CD14-positive monocyte (primary cell): ENCODE measurements around the gene ADGRL4. TPM values are rescaled to one million over a fixed set of nuclear protein-coding genes. Genes with fewer than 3 reads are reported as not detected.
"Not testable (repeated sequence)": the region's sequence is repeated elsewhere in the genome, so short reads cannot be mapped to it uniquely, and the experiment has no call there.

Experiments used
- DNase-seq, 3 donors: peaks; one replicate each; pipeline ENCODE4 v3.0.0-alpha.2; 2011 to 2022
- H2AFZ ChIP-seq: 2 replicates; pipeline ENCODE4 v1.6.0; 2012; ENCODE audit warnings: mild to moderate bottlenecking, low read depth, low read length, inconsistent platforms; ENCODE audit not compliant: insufficient read depth, poor library complexity, severe bottlenecking
- H3K27ac ChIP-seq, 2 donors: 1 replicate in 1 of 2; 2 replicates in 1 of 2; pipeline ENCODE4 v1.5.1; 2012 to 2013; ENCODE audit warnings: low read length in 2 of 2, control low read depth in 1 of 2, inconsistent platforms in 1 of 2, low read depth in 1 of 2, mild to moderate bottlenecking in 1 of 2
- H3K27me3 ChIP-seq, 2 donors: one replicate each; pipeline versions ENCODE4 v1.6.0 to v1.6.1; 2011 to 2013; ENCODE audit warnings: low read length in 2 of 2; ENCODE audit not compliant: control insufficient read depth in 2 of 2, insufficient read depth in 2 of 2
- H3K36me3 ChIP-seq, 2 donors: replicated peaks in 1 of 2; 1 replicate in 1 of 2; 2 replicates in 1 of 2; pipeline versions ENCODE4 v1.5.1 to v1.6.1; 2012 to 2013; ENCODE audit warnings: low read length in 2 of 2, control low read depth in 1 of 2, inconsistent platforms in 1 of 2, mild to moderate bottlenecking in 1 of 2; ENCODE audit not compliant: insufficient read depth in 2 of 2, control insufficient read depth in 1 of 2
- H3K4me1 ChIP-seq, 2 donors: 1 replicate in 1 of 2; 2 replicates in 1 of 2; pipeline versions ENCODE4 v1.5.1 to v1.6.1; 2012 to 2013; ENCODE audit warnings: low read length in 2 of 2, control low read depth in 1 of 2, inconsistent platforms in 1 of 2, mild to moderate bottlenecking in 1 of 2, moderate library complexity in 1 of 2; ENCODE audit not compliant: insufficient read depth in 2 of 2, control insufficient read depth in 1 of 2
- H3K4me2 ChIP-seq: replicated peaks from 2 replicates; pipeline ENCODE3; 2012; ENCODE audit warnings: low read length, moderate library complexity, mild to moderate bottlenecking; ENCODE audit not compliant: poor library complexity, severe bottlenecking; ENCODE audit errors: extremely low read depth
- H3K4me3 ChIP-seq, 3 experiments: fragments of 200-600 bp in 1 of 3; sonication (generic) in 1 of 3; replicated peaks in 1 of 3; 1 replicate in 2 of 3; 2 replicates in 1 of 3; pipeline ENCODE4 v1.5.1; 2011 to 2013; ENCODE audit warnings: low read length in 3 of 3, mild to moderate bottlenecking in 3 of 3, control low read depth in 2 of 3, low read depth in 2 of 3, inconsistent platforms in 1 of 3, moderate library complexity in 1 of 3
- H3K79me2 ChIP-seq: 2 replicates; pipeline ENCODE4 v1.6.0; 2012; ENCODE audit warnings: mild to moderate bottlenecking, control low read depth, inconsistent platforms, low read length, moderate library complexity; ENCODE audit not compliant: insufficient read depth
- H3K9ac ChIP-seq: 2 replicates; pipeline ENCODE4 v1.6.0; 2017; ENCODE audit warnings: low read length, mild to moderate bottlenecking; ENCODE audit not compliant: insufficient read depth, poor library complexity, severe bottlenecking
- H3K9me3 ChIP-seq, 2 donors: replicated peaks in 1 of 2; 1 replicate in 1 of 2; 2 replicates in 1 of 2; pipeline versions ENCODE4 v1.5.1 to v1.6.1; 2012 to 2013; ENCODE audit warnings: low read length in 2 of 2, control low read depth in 1 of 2; ENCODE audit not compliant: control insufficient read depth in 1 of 2, insufficient read depth in 1 of 2
- H4K20me1 ChIP-seq: 2 replicates; pipeline ENCODE4 v1.6.0; 2012; ENCODE audit warnings: mild to moderate bottlenecking, low read length, control low read depth, moderate library complexity; ENCODE audit not compliant: insufficient read depth
- H3K27ac Mint-ChIP-seq, 7 donors: one replicate each; pipeline ENCODE4 v1.8.0; 2020; ENCODE audit warnings: mild to moderate bottlenecking in 7 of 7, mixed read lengths in 7 of 7, moderate library complexity in 6 of 7, inconsistent platforms in 2 of 7
- H3K27me3 Mint-ChIP-seq, 3 donors: one replicate each; pipeline ENCODE4 v1.8.0; 2021 to 2022; ENCODE audit warnings: low read depth in 3 of 3, mild to moderate bottlenecking in 3 of 3, mixed read lengths in 3 of 3, moderate library complexity in 3 of 3, inconsistent platforms in 1 of 3
- H3K36me3 Mint-ChIP-seq, 2 donors: one replicate each; pipeline ENCODE4 v1.8.0; 2020; ENCODE audit warnings: mixed read lengths in 2 of 2, inconsistent platforms in 1 of 2, mild to moderate bottlenecking in 1 of 2
- H3K4me1 Mint-ChIP-seq: one replicate; pipeline ENCODE4 v1.8.0; 2020; ENCODE audit warnings: mild to moderate bottlenecking, mixed read lengths
- H3K4me3 Mint-ChIP-seq, 2 donors: one replicate each; pipeline ENCODE4 v1.8.0; 2020; ENCODE audit warnings: mild to moderate bottlenecking in 2 of 2, mixed read lengths in 2 of 2, moderate library complexity in 1 of 2
- H3K9me3 Mint-ChIP-seq, 7 donors: one replicate each; pipeline ENCODE4 v1.8.0; 2020 to 2022; ENCODE audit warnings: mixed read lengths in 7 of 7, mild to moderate bottlenecking in 6 of 7, moderate library complexity in 6 of 7, inconsistent platforms in 2 of 7
- WGBS: methylation state at CpG from one replicate; pipeline ENCODE4 v1.1.5; 2013; ENCODE audit warnings: missing lambda C conversion rate; ENCODE audit not compliant: insufficient coverage; 5-methylcytosine and 5-hydroxymethylcytosine counted together
- intact Hi-C, 2 donors: fragments of 100-400 bp; cut with micrococcal nuclease; formaldehyde crosslinking; loops; one replicate each; pipeline versions ENCODE4 v1.15.0 to v1.15.1; 2023
- polyA plus RNA-seq, 3 donors: library from polyadenylated mRNA; depleted of rRNA in 1 of 3; unstranded in 2 of 3; stranded (reverse) in 1 of 3; fragments of 300-500 nt in 2 of 3; fragments of >200 nt in 1 of 3; fragmentation: Illumina TruSeq in 2 of 3; gene quantifications; 1 replicate in 2 of 3; 2 replicates in 1 of 3; pipeline ENCODE4 v1.2.3, GENCODE V29; 2012 to 2021
- TF ChIP-seq, protein P1 (sequence below): fragments of 200-600 bp; IDR thresholded peaks from one replicate; pipeline ENCODE4 v1.8.0; 2022; ENCODE audit warnings: antibody characterized with exemption, mild to moderate bottlenecking

ADGRL4 gene
- polyA plus RNA-seq, 3 donors = not detected

DNA sequence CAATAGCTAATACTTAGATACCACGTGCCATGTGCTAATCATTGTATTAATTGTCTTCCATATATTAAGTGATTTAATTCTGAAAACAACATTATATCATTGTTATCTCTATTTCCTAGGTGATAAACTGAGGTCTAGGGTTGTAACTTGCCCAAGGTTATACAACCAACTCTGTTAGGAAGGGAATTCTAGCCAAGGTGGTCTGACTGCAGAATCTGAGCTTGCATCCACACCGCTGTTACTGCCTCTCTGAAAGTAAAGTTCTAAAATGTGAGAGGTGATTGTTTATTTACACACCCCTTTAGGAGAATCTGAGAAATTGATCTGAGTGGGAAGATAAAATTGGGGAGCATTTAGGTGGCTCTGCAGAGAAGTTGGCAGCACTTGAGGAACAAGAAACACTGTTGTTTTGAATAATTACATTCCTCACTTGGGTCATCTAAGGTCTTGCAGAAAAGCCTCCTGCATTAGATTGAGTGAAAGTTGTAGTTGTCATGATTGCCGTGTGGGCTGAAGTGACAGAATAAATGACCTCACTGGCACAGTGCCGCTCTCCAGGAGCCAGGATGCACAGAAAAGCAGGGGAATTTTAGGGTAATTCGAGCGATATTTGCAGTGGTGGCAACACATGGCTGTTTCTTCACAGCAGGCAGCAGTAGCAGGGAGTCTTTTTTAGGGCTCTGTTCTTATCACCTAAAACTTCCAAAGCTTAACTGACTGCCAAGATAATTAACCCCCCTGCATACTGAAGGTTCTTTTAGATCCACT is 121.7 kb downstream of the ADGRL4 start:
- Histone ChIP-seq H3K4me1 (no peaks in the 10 kb centered on the region), H3K27ac (no peak overlapping the region), H3K4me2 (no peak overlapping the region), H3K4me3 (no peak overlapping the region), H3K36me3 (no peaks in the 10 kb centered on the region), H2AFZ (no peak overlapping the region), H3K9ac (no peak overlapping the region), H3K27me3 (no peaks in the 10 kb centered on the region), H4K20me1 (no peaks in the 10 kb centered on the region), H3K9me3 (peaks cover 0 to 2% of the 10 kb centered on the region in 2 donors), H3K79me2 (no peaks in the 10 kb centered on the region)
- WGBS = 82% methylated on average over 2 of the region's 6 CpGs
- no peak overlapping the region for H3K27ac Mint-ChIP-seq
- no peaks in the 10 kb centered on the region for H3K4me1 Mint-ChIP-seq
- no peak for DNase-seq
- no peak overlapping the region for H3K4me3 Mint-ChIP-seq
- TF ChIP-seq, protein P1, sequence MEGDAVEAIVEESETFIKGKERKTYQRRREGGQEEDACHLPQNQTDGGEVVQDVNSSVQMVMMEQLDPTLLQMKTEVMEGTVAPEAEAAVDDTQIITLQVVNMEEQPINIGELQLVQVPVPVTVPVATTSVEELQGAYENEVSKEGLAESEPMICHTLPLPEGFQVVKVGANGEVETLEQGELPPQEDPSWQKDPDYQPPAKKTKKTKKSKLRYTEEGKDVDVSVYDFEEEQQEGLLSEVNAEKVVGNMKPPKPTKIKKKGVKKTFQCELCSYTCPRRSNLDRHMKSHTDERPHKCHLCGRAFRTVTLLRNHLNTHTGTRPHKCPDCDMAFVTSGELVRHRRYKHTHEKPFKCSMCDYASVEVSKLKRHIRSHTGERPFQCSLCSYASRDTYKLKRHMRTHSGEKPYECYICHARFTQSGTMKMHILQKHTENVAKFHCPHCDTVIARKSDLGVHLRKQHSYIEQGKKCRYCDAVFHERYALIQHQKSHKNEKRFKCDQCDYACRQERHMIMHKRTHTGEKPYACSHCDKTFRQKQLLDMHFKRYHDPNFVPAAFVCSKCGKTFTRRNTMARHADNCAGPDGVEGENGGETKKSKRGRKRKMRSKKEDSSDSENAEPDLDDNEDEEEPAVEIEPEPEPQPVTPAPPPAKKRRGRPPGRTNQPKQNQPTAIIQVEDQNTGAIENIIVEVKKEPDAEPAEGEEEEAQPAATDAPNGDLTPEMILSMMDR = no peak
- peaks cover 0 to 5% (median 2%) of the 10 kb centered on the region in 7 donors for H3K9me3 Mint-ChIP-seq
- no peaks in the 10 kb centered on the region for H3K36me3 Mint-ChIP-seq
- intact Hi-C loops = no loop called here
- peaks cover 0 to 3% (median 3%) of the 10 kb centered on the region in 3 donors for H3K27me3 Mint-ChIP-seq

DNA sequence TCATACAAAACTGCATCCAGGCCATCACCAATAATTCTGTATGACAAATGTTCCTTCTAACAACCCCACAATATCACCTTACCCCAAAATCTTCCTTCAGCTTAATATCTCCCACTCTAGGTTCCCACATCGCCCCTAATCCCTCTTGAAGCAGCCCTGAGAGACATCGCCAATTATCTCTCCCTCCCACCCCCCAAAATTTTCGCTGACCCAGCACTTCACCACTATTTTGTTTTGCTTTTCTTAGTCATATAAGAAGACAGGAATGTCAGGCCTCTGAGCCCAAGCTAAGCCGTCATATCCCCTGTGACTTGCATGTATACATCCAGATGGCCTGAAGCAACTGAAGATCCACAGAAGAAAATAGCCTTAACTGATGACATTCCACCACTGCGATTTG is 126.3 kb downstream of the ADGRL4 start:
- no peaks in the 10 kb centered on the region for H3K4me1 Mint-ChIP-seq
- H3K4me3 ChIP-seq = no peak overlapping the region
- H3K27me3 Mint-ChIP-seq = peaks cover 0 to 3% (median 3%) of the 10 kb centered on the region in 3 donors
- H3K4me1 ChIP-seq = no peaks in the 10 kb centered on the region
- H3K4me3 Mint-ChIP-seq = no peak overlapping the region
- H3K4me2 ChIP-seq = no peak overlapping the region
- peaks cover 0 to 5% of the 10 kb centered on the region in 2 donors for H3K9me3 ChIP-seq
- WGBS = 96% methylated on average over 4 of the region's 5 CpGs
- no peak overlapping the region for H3K27ac ChIP-seq
- no peak overlapping the region for H2AFZ ChIP-seq
- peaks cover 0 to 2% (median 0%) of the 10 kb centered on the region in 7 donors for H3K9me3 Mint-ChIP-seq
- no peaks in the 10 kb centered on the region for H3K36me3 Mint-ChIP-seq
- H3K9ac ChIP-seq = no peak overlapping the region
- intact Hi-C loops = no loop called here
- H4K20me1 ChIP-seq = no peaks in the 10 kb centered on the region
- no peaks in the 10 kb centered on the region for H3K27me3 ChIP-seq
- TF ChIP-seq, protein P1 = no peak
- no peak for DNase-seq
- no peaks in the 10 kb centered on the region for H3K36me3 ChIP-seq
- no peaks in the 10 kb centered on the region for H3K79me2 ChIP-seq
- H3K27ac Mint-ChIP-seq = no peak overlapping the region

DNA sequence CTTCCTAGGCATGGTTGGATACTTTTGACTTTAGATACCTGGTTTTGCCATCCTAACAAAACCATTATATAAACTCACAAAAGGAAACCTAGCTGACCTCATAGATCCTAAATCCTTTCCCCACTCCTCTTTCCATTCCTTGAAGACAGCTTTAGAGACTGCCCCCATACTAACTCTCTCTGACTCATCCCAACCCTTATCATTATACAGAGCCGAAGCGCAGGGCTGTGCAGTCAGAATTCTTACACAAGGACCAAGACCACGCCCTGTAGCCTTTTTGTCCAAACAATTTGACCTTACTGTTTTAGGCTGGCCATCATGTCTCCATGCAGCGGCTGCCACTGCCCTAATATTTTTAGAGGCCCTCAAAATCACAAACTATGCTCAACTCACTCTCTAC is 130.5 kb downstream of the ADGRL4 start:
- H3K36me3 ChIP-seq, H3K27ac ChIP-seq, H3K27me3 ChIP-seq, H3K79me2 ChIP-seq, intact Hi-C loops, H3K4me2 ChIP-seq, H3K4me3 Mint-ChIP-seq, H3K4me1 ChIP-seq, H3K36me3 Mint-ChIP-seq, H2AFZ ChIP-seq, H3K9ac ChIP-seq, H3K27me3 Mint-ChIP-seq, DNase-seq, H3K27ac Mint-ChIP-seq, H4K20me1 ChIP-seq, H3K4me3 ChIP-seq, H3K4me1 Mint-ChIP-seq: not testable (repeated sequence)
- H3K9me3 Mint-ChIP-seq = peaks cover 5 to 21% (median 8%) of the 10 kb centered on the region in 7 donors
- 92% methylated on average over 4 of the region's 4 CpGs for WGBS
- H3K9me3 ChIP-seq = peaks cover 0 to 11% of the 10 kb centered on the region in 2 donors
